HTERT RPE-1 (cell line): ENCODE measurements around the gene GAMT.

ENCODE experiments used
- in situ Hi-C: fragments of 300-500 bp; cut with MboI; formaldehyde crosslinking; loops from 4 replicates; pipeline ENCODE4 v1.14.3; 2020; ENCODE audit warnings: low sequenced_read_pairs

Gene GAMT

GRCh38 chr19:1369214-1369805 is 32.0 kb downstream of the GAMT start:
- in situ Hi-C loops, result no loop called here

GRCh38 chr19:1366899-1367870 is 34.2 kb downstream of the GAMT start:
- in situ Hi-C loops, result no loop called here

GRCh38 chr19:1366296-1366695 is 35.0 kb downstream of the GAMT start:
- in situ Hi-C loops, result no loop called here

GRCh38 chr19:1365319-1366269 is 35.7 kb downstream of the GAMT start:
- in situ Hi-C loops, result no loop called here

GRCh38 chr19:1364070-1364704 is 37.2 kb downstream of the GAMT start:
- in situ Hi-C loops, result no loop called here

- in situ Hi-C loops, result no loop called here
Measured at GRCh38 chr19:1363599-1363998, 37.7 kb downstream of the GAMT start.

GRCh38 chr19:1362387-1363257 is 38.7 kb downstream of the GAMT start:
- in situ Hi-C loops, result no loop called here

GRCh38 chr19:1361601-1362386 is 39.5 kb downstream of the GAMT start:
- in situ Hi-C loops, result no loop called here

GRCh38 chr19:1360818-1361461 is 40.4 kb downstream of the GAMT start:
- in situ Hi-C loops, result no loop called here

- in situ Hi-C loops, result no loop called here
Measured at GRCh38 chr19:1360126-1360817, 41.1 kb downstream of the GAMT start.

- in situ Hi-C loops, result no loop called here
Measured at GRCh38 chr19:1357531-1358109, 43.7 kb downstream of the GAMT start.

GRCh38 chr19:1356508-1356865 is 44.9 kb downstream of the GAMT start:
- in situ Hi-C loops, result no loop called here

- in situ Hi-C loops, result no loop called here
Measured at GRCh38 chr19:1355568-1356507, 45.5 kb downstream of the GAMT start.

- in situ Hi-C loops, result no loop called here
Measured at GRCh38 chr19:1354970-1355567, 46.3 kb downstream of the GAMT start.

GRCh38 chr19:1353144-1353543 is 48.2 kb downstream of the GAMT start:
- in situ Hi-C loops, result no loop called here

GRCh38 chr19:1351381-1351851 is 49.9 kb downstream of the GAMT start:
- in situ Hi-C loops, result no loop called here
